Thymus (tissue), 11 donors: Measurements from ENCODE around the gene SSX2IP. TPM values are rescaled to one million over a fixed set of nuclear protein-coding genes. Genes with fewer than 3 reads are reported as not detected.

Experiments
- DNase-seq, 9 donors: peaks; one replicate each; pipeline ENCODE4 v3.0.0-alpha.2; 2013; ENCODE audit warnings: low spot score in 9 of 9, low read depth in 6 of 9, missing footprints in 1 of 9
- H3K27ac ChIP-seq, 2 donors: one replicate each; pipeline ENCODE4 v1.5.1; 2013; ENCODE audit warnings: control low read depth in 1 of 2, low read depth in 1 of 2, low read length in 1 of 2, mild to moderate bottlenecking in 1 of 2, moderate library complexity in 1 of 2
- H3K27me3 ChIP-seq, 2 donors: one replicate each; pipeline ENCODE4 v1.5.1; 2013; ENCODE audit warnings: low read length in 1 of 2; ENCODE audit not compliant: control insufficient read depth in 2 of 2, insufficient read depth in 1 of 2
- H3K36me3 ChIP-seq, 2 donors: one replicate each; pipeline ENCODE4 v1.5.1; 2013; ENCODE audit warnings: low read length in 1 of 2, mild to moderate bottlenecking in 1 of 2, moderate library complexity in 1 of 2; ENCODE audit not compliant: control insufficient read depth in 2 of 2, insufficient read depth in 2 of 2
- H3K4me1 ChIP-seq, 2 donors: one replicate each; pipeline ENCODE4 v1.5.1; 2013; ENCODE audit warnings: low read length in 2 of 2; ENCODE audit not compliant: control insufficient read depth in 2 of 2, insufficient read depth in 2 of 2
- H3K4me3 ChIP-seq, 2 donors: one replicate each; pipeline ENCODE4 v1.5.1; 2013; ENCODE audit warnings: low read length in 2 of 2, control low read depth in 1 of 2, mild to moderate bottlenecking in 1 of 2
- H3K9me3 ChIP-seq, 2 donors: one replicate each; pipeline ENCODE4 v1.5.1; 2013; ENCODE audit warnings: low read length in 1 of 2, mild to moderate bottlenecking in 1 of 2; ENCODE audit not compliant: control insufficient read depth in 2 of 2, insufficient read depth in 1 of 2
- WGBS: extraction: QIAGEN DNeasy Blood & Tissue Kit; methylation state at CpG from one replicate; pipeline ENCODE4 v1.1.7; 2013; 5-methylcytosine and 5-hydroxymethylcytosine counted together
- polyA plus RNA-seq: library from polyadenylated mRNA; stranded (reverse); fragments of 200-250 nt; gene quantifications from one replicate; pipeline ENCODE4 v1.2.3, GENCODE V29; 2013
- total RNA-seq: library from RNA; stranded (reverse); fragments of 120-200 nt; gene quantifications from one replicate; pipeline ENCODE4 v1.2.4, GENCODE V29; 2013
- donor health status: healthy.

The SSX2IP gene
- total and polyA plus RNA-seq, 2 donors, result 15.4 to 23.7 TPM

GRCh38 chr1:84689514-84690396 lies 506 bp downstream of the SSX2IP start:
- Histone ChIP-seq H3K9me3 (no peaks in the 10 kb centered on the region), H3K27ac (peak overlapping the region; percentile 74 to 90), H3K4me3 (peak overlapping the region; percentile 65 to 89), H3K4me1 (peaks cover 39% of the 10 kb centered on the region in 2 donors), H3K36me3 (no peaks in the 10 kb centered on the region), H3K27me3 (no peaks in the 10 kb centered on the region)
- 5% methylated on average over 67 of the region's 67 CpGs for WGBS
- peak in 2 of 9 donors; percentile 37 to 38 for DNase-seq

- Histone ChIP-seq H3K36me3 (no peaks in the 10 kb centered on the region), H3K27me3 (no peaks in the 10 kb centered on the region), H3K27ac (no peak overlapping the region), H3K4me3 (peak overlapping the region; percentile 19 to 65), H3K4me1 (peaks cover 36 to 39% of the 10 kb centered on the region in 2 donors), H3K9me3 (no peaks in the 10 kb centered on the region)
- DNase-seq, result no peak
- WGBS, result 92% methylated on average over 8 of the region's 8 CpGs
These were observed 1.7 kb downstream of the SSX2IP start for GRCh38 chr1:84688463-84689061.

GRCh38 chr1:84687714-84688462 lies 2.4 kb downstream of the SSX2IP start:
- H3K27ac ChIP-seq, result peak overlapping the region in 1 of 2 donors; percentile 1
- peaks cover 30 to 33% of the 10 kb centered on the region in 2 donors for H3K4me1 ChIP-seq
- H3K36me3 ChIP-seq, result no peaks in the 10 kb centered on the region
- H3K27me3 ChIP-seq, result no peaks in the 10 kb centered on the region
- WGBS, result 80% methylated on average over 5 of the region's 5 CpGs
- peak in 1 of 9 donors; percentile 41 for DNase-seq
- H3K9me3 ChIP-seq, result no peaks in the 10 kb centered on the region
- no peak overlapping the region for H3K4me3 ChIP-seq

DNA sequence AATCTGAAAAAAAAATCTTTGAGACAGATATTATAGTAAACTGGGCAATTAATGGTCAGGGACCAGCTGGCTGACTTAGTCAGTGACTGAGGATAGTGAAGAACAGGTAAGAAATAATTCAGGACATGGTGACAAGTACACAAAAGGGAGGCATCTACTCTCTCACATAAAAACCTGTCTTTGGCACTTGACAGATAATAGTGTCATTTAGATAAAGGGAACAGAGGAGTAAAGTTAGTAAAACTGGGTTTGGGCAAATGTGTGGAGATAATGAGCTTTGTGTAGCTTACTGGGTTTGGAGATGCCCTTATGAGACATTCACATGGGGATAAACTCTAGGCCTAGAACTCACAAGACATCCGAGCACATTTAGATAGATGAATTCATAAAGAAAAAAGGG lies 4.0 kb downstream of the SSX2IP start:
- Histone ChIP-seq H3K27me3 (no peaks in the 10 kb centered on the region), H3K9me3 (no peaks in the 10 kb centered on the region), H3K36me3 (no peaks in the 10 kb centered on the region), H3K4me1 (peaks cover 17 to 26% of the 10 kb centered on the region in 2 donors), H3K27ac (no peak overlapping the region), H3K4me3 (no peak overlapping the region)
- WGBS, result 97% methylated on average over 1 of the region's 1 CpG
- no peak for DNase-seq

DNA sequence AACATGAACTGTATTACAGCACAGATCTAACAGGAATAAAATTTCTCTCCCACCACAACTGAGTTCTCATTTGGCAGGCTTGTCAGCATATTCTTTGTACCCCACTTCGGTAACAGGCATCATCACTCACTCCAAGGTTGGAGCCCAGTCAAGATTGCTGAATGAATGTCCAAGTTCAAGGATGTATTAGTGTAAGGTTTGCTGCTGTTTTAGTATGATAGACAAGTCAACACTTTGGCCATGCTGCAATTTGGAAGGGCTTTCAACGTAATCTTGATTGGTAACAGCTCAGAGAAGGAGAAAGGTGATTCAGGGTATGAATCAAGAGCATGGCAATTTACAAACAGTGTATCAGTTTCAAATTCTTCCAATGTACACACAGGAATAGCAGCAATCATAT lies 6.8 kb downstream of the SSX2IP start:
- no peak overlapping the region for H3K27ac ChIP-seq
- WGBS, result 98% methylated on average over 2 of the region's 2 CpGs
- H3K9me3 ChIP-seq, result no peaks in the 10 kb centered on the region
- no peak for DNase-seq
- H3K27me3 ChIP-seq, result no peaks in the 10 kb centered on the region
- no peak overlapping the region for H3K4me3 ChIP-seq
- H3K36me3 ChIP-seq, result no peaks in the 10 kb centered on the region
- H3K4me1 ChIP-seq, result peaks cover 9 to 13% of the 10 kb centered on the region in 2 donors

DNA sequence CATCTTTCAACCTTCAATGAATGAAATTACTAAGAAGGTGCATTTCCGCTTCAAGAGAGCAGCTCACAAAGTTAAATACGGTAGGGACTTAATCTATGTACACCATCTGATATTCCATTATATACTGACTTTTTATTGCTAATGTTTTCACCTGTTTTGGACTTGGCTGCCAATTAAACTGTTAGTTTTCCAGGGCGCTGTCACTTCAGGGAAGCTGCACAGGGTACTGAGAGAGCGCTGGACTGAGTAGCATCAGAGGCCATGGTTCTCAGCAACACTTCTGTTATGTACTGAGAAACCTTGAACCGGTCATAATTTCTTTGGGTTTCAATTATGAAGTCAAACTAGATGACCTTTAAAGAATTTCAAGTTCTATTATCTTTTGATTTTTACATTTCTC lies 8.2 kb downstream of the SSX2IP start:
- Histone ChIP-seq H3K36me3 (no peaks in the 10 kb centered on the region), H3K4me1 (peaks cover 0 to 3% of the 10 kb centered on the region in 2 donors), H3K9me3 (no peaks in the 10 kb centered on the region), H3K27me3 (no peaks in the 10 kb centered on the region), H3K4me3 (no peak overlapping the region), H3K27ac (no peak overlapping the region)
- DNase-seq, result no peak
- 98% methylated on average over 5 of the region's 5 CpGs for WGBS

- DNase-seq, result no peak
- H3K4me3 ChIP-seq, result no peak overlapping the region
- peaks cover 0 to 1% of the 10 kb centered on the region in 2 donors for H3K4me1 ChIP-seq
- H3K27me3 ChIP-seq, result no peaks in the 10 kb centered on the region
- 85% methylated on average over 7 of the region's 7 CpGs for WGBS
- no peaks in the 10 kb centered on the region for H3K9me3 ChIP-seq
- no peak overlapping the region for H3K27ac ChIP-seq
- no peaks in the 10 kb centered on the region for H3K36me3 ChIP-seq
These were observed 12.7 kb downstream of the SSX2IP start for GRCh38 chr1:84677415-84678099.

- no peaks in the 10 kb centered on the region for H3K9me3 ChIP-seq
- no peaks in the 10 kb centered on the region for H3K36me3 ChIP-seq
- no peak for DNase-seq
- over 99% methylated on average over 4 of the region's 4 CpGs for WGBS
- H3K27ac ChIP-seq, result no peak overlapping the region
- no peaks in the 10 kb centered on the region for H3K27me3 ChIP-seq
- H3K4me3 ChIP-seq, result no peak overlapping the region
- H3K4me1 ChIP-seq, result peaks cover 0 to 3% of the 10 kb centered on the region in 2 donors
These were observed 14.6 kb downstream of the SSX2IP start for GRCh38 chr1:84675631-84676030.
